ENCODE measurements around the gene SIPA1L3. TPM values are rescaled to one million over a fixed set of nuclear protein-coding genes. Genes with fewer than 3 reads are reported as not detected.
A peak's percentile ranks its signal among the peaks of the same experiment; 100 is the strongest.

Gene SIPA1L3
- total RNA-seq, 1 donor from 2014 or later, result 26.9 TPM

- FAIRE-seq (no peak), DNase-seq (ENCODE audit: low read depth) (no peak)
- Histone ChIP-seq H3K79me2 (ENCODE audit: insufficient read depth, low read length) (no peaks in the 10 kb centered on the region), H4K20me1 (ENCODE audit: insufficient read depth, low read length) (no peaks in the 10 kb centered on the region), H3K27ac (ENCODE audit: low read depth, low read length) (no peak overlapping the region), H3K4me1 (ENCODE audit: insufficient read depth, low read length) (peaks cover 3% of the 10 kb centered on the region), H3K9me3 (ENCODE audit: insufficient read depth, low read depth, low read length) (no peaks in the 10 kb centered on the region), H3K4me2 (ENCODE audit: low read length) (no peak overlapping the region), H2AFZ (ENCODE audit: low read depth, low read length) (no peak overlapping the region), H3K9ac (ENCODE audit: low read length) (no peak overlapping the region), H3K36me3 (ENCODE audit: insufficient read depth, low read length) (no peaks in the 10 kb centered on the region), H3K27me3 (ENCODE audit: insufficient read depth, low read length) (no peaks in the 10 kb centered on the region), H3K4me3 (ENCODE audit: insufficient read depth, low read depth, low read length) (no peak overlapping the region)
- Mint-ChIP-seq H3K27ac (ENCODE audit: unreplicated experiment) (no peak overlapping the region), H3K9me3 (ENCODE audit: unreplicated experiment) (no peaks in the 10 kb centered on the region), H3K27me3 (ENCODE audit: low read depth, unreplicated experiment) (peaks cover 6% of the 10 kb centered on the region), H3K36me3 (ENCODE audit: low read depth, unreplicated experiment) (peaks cover 2% of the 10 kb centered on the region), H3K4me3 (ENCODE audit: unreplicated experiment) (no peak overlapping the region), H3K4me1 (ENCODE audit: low read depth, unreplicated experiment) (peaks cover 2% of the 10 kb centered on the region)
- no peak for TF ChIP-seq CTCF (IDR thresholded peaks at IDR 0.05; ENCODE audit: insufficient read depth, low read depth, low read length)
Observed at GRCh38 chr19:38245826-38246498, 339.0 kb downstream of the SIPA1L3 start.

DNA sequence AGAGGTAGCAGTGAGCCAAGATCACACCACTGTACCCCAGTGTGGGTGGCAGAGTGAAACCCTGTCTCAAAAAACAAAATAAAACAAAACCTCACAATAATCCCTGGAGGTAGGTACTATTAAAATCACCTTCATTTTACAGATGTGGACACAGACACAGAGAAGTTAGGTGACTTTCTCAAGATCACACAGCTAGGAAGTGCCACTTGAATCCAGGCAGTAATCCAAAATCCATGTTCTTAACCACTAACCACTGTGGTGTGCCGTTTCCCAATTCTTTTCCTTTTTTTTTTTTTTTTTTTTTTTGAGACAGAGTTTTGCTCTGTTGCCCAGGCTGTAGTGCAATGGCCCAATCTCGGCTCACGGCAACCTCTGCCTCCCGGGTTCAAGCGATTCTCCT, 340.1 kb downstream of the SIPA1L3 start:
- peaks cover 13% of the 10 kb centered on the region for H3K4me1 ChIP-seq (ENCODE audit: insufficient read depth, low read length)
- Mint-ChIP-seq H3K27me3 (ENCODE audit: low read depth, unreplicated experiment) (peaks cover 6% of the 10 kb centered on the region), H3K9me3 (ENCODE audit: unreplicated experiment) (no peaks in the 10 kb centered on the region), H3K27ac (ENCODE audit: unreplicated experiment) (no peak overlapping the region), H3K4me3 (ENCODE audit: unreplicated experiment) (no peak overlapping the region), H3K4me1 (ENCODE audit: low read depth, unreplicated experiment) (peaks cover 10% of the 10 kb centered on the region), H3K36me3 (ENCODE audit: low read depth, unreplicated experiment) (peaks cover 2% of the 10 kb centered on the region)
- H2AFZ ChIP-seq (ENCODE audit: low read depth, low read length), result no peak overlapping the region
- H4K20me1 ChIP-seq (ENCODE audit: insufficient read depth, low read length), result no peaks in the 10 kb centered on the region
- H3K4me2 ChIP-seq (ENCODE audit: low read length), result no peak overlapping the region
- no peak overlapping the region for H3K4me3 ChIP-seq (ENCODE audit: insufficient read depth, low read depth, low read length)
- no peak for DNase-seq (ENCODE audit: low read depth)
- no peak for FAIRE-seq
- H3K27ac ChIP-seq (ENCODE audit: low read depth, low read length), result no peak overlapping the region
- no peaks in the 10 kb centered on the region for H3K36me3 ChIP-seq (ENCODE audit: insufficient read depth, low read length)
- H3K79me2 ChIP-seq (ENCODE audit: insufficient read depth, low read length), result no peaks in the 10 kb centered on the region
- H3K27me3 ChIP-seq (ENCODE audit: insufficient read depth, low read length), result no peaks in the 10 kb centered on the region
- H3K9ac ChIP-seq (ENCODE audit: low read length), result no peak overlapping the region
- no peaks in the 10 kb centered on the region for H3K9me3 ChIP-seq (ENCODE audit: insufficient read depth, low read depth, low read length)
- TF ChIP-seq EZH2 (IDR thresholded peaks at IDR 0.05; ENCODE audit: insufficient read depth, low read length) (no peak), CTCF (IDR thresholded peaks at IDR 0.05; ENCODE audit: insufficient read depth, low read depth, low read length) (no peak)

DNA sequence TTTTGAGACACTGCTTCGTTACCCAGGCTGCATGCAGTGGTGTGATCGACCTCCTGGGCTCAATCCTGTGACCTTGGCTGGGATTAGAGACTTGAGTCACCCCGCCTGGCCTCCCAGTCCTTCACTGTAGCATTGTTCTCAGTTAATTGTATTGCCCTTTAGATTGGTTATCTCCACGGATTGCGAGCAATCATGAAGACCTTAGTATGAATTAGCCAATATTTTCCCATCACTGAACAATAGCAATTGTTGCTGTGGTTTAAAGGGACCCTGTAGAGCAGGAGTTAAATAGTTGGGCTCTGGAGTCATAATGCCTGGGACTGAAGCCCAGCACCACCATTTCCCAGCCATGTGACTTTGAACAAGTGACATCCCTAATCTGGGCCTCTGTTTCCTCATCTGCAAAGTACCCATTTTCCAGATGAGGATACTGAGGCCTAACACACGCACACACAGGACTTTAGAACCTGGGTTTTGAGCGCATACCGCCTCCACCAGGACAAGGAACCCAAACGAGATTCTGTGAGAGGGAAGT, 340.8 kb downstream of the SIPA1L3 start:
- H2AFZ ChIP-seq (ENCODE audit: low read depth, low read length), result no peak overlapping the region
- no peak overlapping the region for H3K4me3 ChIP-seq (ENCODE audit: insufficient read depth, low read depth, low read length)
- no peak for FAIRE-seq
- peaks cover 15% of the 10 kb centered on the region for H3K4me1 ChIP-seq (ENCODE audit: insufficient read depth, low read length)
- no peaks in the 10 kb centered on the region for H3K79me2 ChIP-seq (ENCODE audit: insufficient read depth, low read length)
- H3K9me3 ChIP-seq (ENCODE audit: insufficient read depth, low read depth, low read length), result no peaks in the 10 kb centered on the region
- H3K27ac ChIP-seq (ENCODE audit: low read depth, low read length), result no peak overlapping the region
- no peaks in the 10 kb centered on the region for H4K20me1 ChIP-seq (ENCODE audit: insufficient read depth, low read length)
- H3K4me3 Mint-ChIP-seq (ENCODE audit: unreplicated experiment), result no peak overlapping the region
- no peaks in the 10 kb centered on the region for H3K9me3 Mint-ChIP-seq (ENCODE audit: unreplicated experiment)
- no peaks in the 10 kb centered on the region for H3K27me3 ChIP-seq (ENCODE audit: insufficient read depth, low read length)
- peak overlapping the region; percentile 26 for H3K27ac Mint-ChIP-seq (ENCODE audit: unreplicated experiment)
- no peak overlapping the region for H3K4me2 ChIP-seq (ENCODE audit: low read length)
- H3K4me1 Mint-ChIP-seq (ENCODE audit: low read depth, unreplicated experiment), result peaks cover 16% of the 10 kb centered on the region
- H3K9ac ChIP-seq (ENCODE audit: low read length), result no peak overlapping the region
- peaks cover 2% of the 10 kb centered on the region for H3K36me3 Mint-ChIP-seq (ENCODE audit: low read depth, unreplicated experiment)
- H3K36me3 ChIP-seq (ENCODE audit: insufficient read depth, low read length), result no peaks in the 10 kb centered on the region
- no peak for TF ChIP-seq CTCF (IDR thresholded peaks at IDR 0.05; ENCODE audit: insufficient read depth, low read depth, low read length)
- peaks cover 6% of the 10 kb centered on the region for H3K27me3 Mint-ChIP-seq (ENCODE audit: low read depth, unreplicated experiment)
- DNase-seq (ENCODE audit: low read depth), result peak; percentile 49
